Ishikawa (cell line): ENCODE measurements around the gene CDH23.

Source experiments
- CEBPB ChIP-seq: IDR thresholded peaks from 2 replicates; pipeline ENCODE4 v1.6.1; 2012
- CREB1 ChIP-seq: IDR thresholded peaks from 2 replicates; pipeline ENCODE4 v1.6.1; 2012; ENCODE audit warnings: low read depth
- EGR1 ChIP-seq: IDR thresholded peaks from 2 replicates; pipeline ENCODE4 v1.6.1; 2012
- EP300 ChIP-seq: IDR thresholded peaks from 2 replicates; pipeline ENCODE4 v1.6.1; 2012; ENCODE audit warnings: borderline replicate concordance
- FOXM1 ChIP-seq: IDR thresholded peaks from 2 replicates; pipeline ENCODE4 v1.6.1; 2012; ENCODE audit warnings: low read depth, borderline replicate concordance
- NFIC ChIP-seq: IDR thresholded peaks from 2 replicates; pipeline ENCODE4 v1.6.1; 2012
- RAD21 ChIP-seq: IDR thresholded peaks from 2 replicates; pipeline ENCODE4 v1.6.1; 2012; ENCODE audit warnings: low read depth
- TAF1 ChIP-seq: IDR thresholded peaks from 2 replicates; pipeline ENCODE4 v1.6.1; 2012; ENCODE audit warnings: low read depth, mild to moderate bottlenecking
- TCF12 ChIP-seq: IDR thresholded peaks from 2 replicates; pipeline ENCODE4 v1.6.1; 2012; ENCODE audit warnings: low read depth
- TEAD4 ChIP-seq: IDR thresholded peaks from 2 replicates; pipeline ENCODE4 v1.6.1; 2012
- USF1 ChIP-seq: IDR thresholded peaks from 2 replicates; pipeline ENCODE4 v1.6.1; 2012
- YY1 ChIP-seq: IDR thresholded peaks from 2 replicates; pipeline ENCODE4 v1.6.1; 2012; ENCODE audit warnings: low read depth
- ZBTB7A ChIP-seq: IDR thresholded peaks from 2 replicates; pipeline ENCODE4 v1.6.1; 2012; ENCODE audit warnings: low read depth
- TF ChIP-seq, protein P1 (sequence below): IDR thresholded peaks from 2 replicates; pipeline ENCODE4 v1.6.1; 2012; ENCODE audit warnings: low read depth, mild to moderate bottlenecking
- TF ChIP-seq, protein P2 (sequence below): IDR thresholded peaks from 2 replicates; pipeline ENCODE4 v1.6.1; 2012

Gene CDH23

GRCh38 chr10:71802235-71802634 lies 405.5 kb downstream of the CDH23 start:
- TF ChIP-seq EP300 = no peak
- no peak for TF ChIP-seq TCF12
- TF ChIP-seq, protein P1, sequence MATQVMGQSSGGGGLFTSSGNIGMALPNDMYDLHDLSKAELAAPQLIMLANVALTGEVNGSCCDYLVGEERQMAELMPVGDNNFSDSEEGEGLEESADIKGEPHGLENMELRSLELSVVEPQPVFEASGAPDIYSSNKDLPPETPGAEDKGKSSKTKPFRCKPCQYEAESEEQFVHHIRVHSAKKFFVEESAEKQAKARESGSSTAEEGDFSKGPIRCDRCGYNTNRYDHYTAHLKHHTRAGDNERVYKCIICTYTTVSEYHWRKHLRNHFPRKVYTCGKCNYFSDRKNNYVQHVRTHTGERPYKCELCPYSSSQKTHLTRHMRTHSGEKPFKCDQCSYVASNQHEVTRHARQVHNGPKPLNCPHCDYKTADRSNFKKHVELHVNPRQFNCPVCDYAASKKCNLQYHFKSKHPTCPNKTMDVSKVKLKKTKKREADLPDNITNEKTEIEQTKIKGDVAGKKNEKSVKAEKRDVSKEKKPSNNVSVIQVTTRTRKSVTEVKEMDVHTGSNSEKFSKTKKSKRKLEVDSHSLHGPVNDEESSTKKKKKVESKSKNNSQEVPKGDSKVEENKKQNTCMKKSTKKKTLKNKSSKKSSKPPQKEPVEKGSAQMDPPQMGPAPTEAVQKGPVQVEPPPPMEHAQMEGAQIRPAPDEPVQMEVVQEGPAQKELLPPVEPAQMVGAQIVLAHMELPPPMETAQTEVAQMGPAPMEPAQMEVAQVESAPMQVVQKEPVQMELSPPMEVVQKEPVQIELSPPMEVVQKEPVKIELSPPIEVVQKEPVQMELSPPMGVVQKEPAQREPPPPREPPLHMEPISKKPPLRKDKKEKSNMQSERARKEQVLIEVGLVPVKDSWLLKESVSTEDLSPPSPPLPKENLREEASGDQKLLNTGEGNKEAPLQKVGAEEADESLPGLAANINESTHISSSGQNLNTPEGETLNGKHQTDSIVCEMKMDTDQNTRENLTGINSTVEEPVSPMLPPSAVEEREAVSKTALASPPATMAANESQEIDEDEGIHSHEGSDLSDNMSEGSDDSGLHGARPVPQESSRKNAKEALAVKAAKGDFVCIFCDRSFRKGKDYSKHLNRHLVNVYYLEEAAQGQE = no peak
- no peak for TF ChIP-seq CEBPB
- TF ChIP-seq CREB1 = no peak
- TF ChIP-seq TAF1 = no peak
- TF ChIP-seq, protein P2, sequence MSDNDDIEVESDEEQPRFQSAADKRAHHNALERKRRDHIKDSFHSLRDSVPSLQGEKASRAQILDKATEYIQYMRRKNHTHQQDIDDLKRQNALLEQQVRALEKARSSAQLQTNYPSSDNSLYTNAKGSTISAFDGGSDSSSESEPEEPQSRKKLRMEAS = no peak
- no peak for TF ChIP-seq USF1

DNA sequence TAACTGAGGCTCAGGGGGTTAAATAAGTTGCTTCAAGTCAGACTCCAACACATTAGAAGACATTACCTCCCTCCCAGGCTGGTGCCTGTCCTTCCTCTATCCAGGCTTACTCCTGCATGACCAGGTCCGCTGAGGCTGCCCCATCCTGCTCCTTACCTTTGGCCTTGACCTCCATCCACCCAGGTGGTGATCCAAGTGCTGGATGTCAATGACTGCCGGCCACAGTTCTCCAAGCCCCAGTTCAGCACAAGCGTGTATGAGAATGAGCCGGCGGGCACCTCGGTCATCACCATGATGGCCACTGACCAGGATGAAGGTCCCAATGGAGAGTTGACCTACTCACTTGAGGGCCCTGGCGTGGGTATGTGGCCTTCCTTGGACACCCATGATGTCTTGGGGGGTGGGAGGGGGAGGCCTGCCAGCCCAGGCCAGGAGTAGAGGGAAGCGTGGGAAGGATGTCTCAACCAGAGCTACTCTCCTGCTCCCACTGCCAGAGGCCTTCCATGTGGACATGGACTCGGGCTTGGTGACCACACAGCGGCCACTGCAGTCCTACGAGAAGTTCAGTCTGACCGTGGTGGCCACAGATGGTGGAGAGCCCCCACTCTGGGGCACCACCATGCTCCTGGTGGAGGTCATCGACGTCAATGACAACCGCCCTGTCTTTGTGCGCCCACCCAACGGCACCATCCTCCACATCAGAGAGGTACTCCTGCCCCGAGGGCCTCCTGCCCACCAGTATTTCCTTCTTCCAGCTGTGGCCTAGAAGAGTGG lies 406.2 kb downstream of the CDH23 start:
- TF ChIP-seq NFIC (no peak), RAD21 (no peak), YY1 (no peak), EP300 (no peak), USF1 (no peak), TCF12 (no peak), TEAD4 (no peak), EGR1 (no peak), CREB1 (no peak), ZBTB7A (no peak), TAF1 (no peak), FOXM1 (no peak), CEBPB (no peak)
- TF ChIP-seq, protein P1 = no peak
- TF ChIP-seq, protein P2 = no peak

DNA sequence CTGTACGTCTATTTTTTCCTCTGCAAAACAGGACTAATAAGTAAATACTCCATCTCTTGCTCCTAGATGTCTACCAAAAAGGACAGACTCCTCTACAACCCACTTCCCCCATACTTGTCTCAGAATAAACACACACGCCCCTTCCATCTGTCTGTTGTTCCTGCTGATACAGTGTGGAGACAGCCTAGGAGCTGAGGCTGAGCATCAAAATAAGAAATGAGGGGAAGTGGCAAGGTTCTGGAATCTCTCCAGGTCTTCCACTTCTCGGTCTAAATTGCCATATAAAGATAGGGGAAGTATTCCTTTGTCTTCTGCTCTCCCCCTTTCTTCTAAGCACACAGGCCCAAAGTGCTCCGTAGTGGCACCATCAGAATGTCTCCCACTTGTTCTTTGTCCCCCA lies 407.4 kb downstream of the CDH23 start:
- TF ChIP-seq RAD21 (no peak), YY1 (no peak), TAF1 (no peak), CREB1 (no peak), FOXM1 (no peak), EGR1 (no peak), EP300 (no peak), USF1 (no peak), ZBTB7A (no peak), NFIC (no peak), TCF12 (no peak)
- TF ChIP-seq, protein P2 = no peak
- TF ChIP-seq, protein P1 = no peak
